Endothelial cell of umbilical vein (primary cell): ENCODE measurements around the gene MAP4K4. TPM values are rescaled to one million over a fixed set of nuclear protein-coding genes. Genes with fewer than 3 reads are reported as not detected.

Experiments
- BruUV-seq: library from RNA; stranded (reverse); fragments of 400-500 nt; replicated peaks from 2 replicates; lab custom pipeline; 2021; lab: Mats Ljungman, UMichigan
- CTCF ChIA-PET: fragments of 300-600, 350-600 bp; sonication (Branson Sonifier 250); formaldehyde crosslinking; loops from one replicate; lab custom pipeline; 2021; ENCODE audit warnings: antibody characterized with exemption, inconsistent platforms; lab: Charles Lee
- POLR2A ChIA-PET: fragments of 300-600, 350-600 bp; sonication (Branson Sonifier 250); formaldehyde crosslinking; loops from one replicate; lab custom pipeline; 2021; ENCODE audit warnings: antibody characterized with exemption, inconsistent platforms; lab: Charles Lee
- DNase-seq: peaks from one replicate; pipeline ENCODE4 v3.0.0-alpha.2; 2011; ENCODE audit warnings: low read depth, low spot score
- FAIRE-seq: peaks from 2 replicates; lab custom pipeline; 2011; peaks lifted over from hg19 to GRCh38; lab: Jason Lieb, UNC
- H2AFZ ChIP-seq: 2 replicates; pipeline ENCODE4 v1.6.0; 2012; ENCODE audit warnings: low read depth, low read length, control low read depth, inconsistent platforms
- H3K27ac ChIP-seq: 2 replicates; pipeline ENCODE4 v1.5.1; 2011; ENCODE audit warnings: low read depth, mild to moderate bottlenecking, control low read depth, low read length, moderate library complexity; ENCODE audit not compliant: insufficient read depth
- H3K27me3 ChIP-seq, 2 experiments: 2 replicates each; pipeline versions ENCODE4 v1.6.0 to v1.6.1; 2011; ENCODE audit warnings: low read length in 2 of 2, mixed read lengths in 1 of 2; ENCODE audit not compliant: control insufficient read depth in 2 of 2, insufficient read depth in 2 of 2
- H3K36me3 ChIP-seq, 2 experiments: 2 replicates in 1 of 2; 3 replicates in 1 of 2; pipeline ENCODE4 v1.5.1; 2011; ENCODE audit warnings: low read length in 2 of 2, mild to moderate bottlenecking in 1 of 2, moderate library complexity in 1 of 2; ENCODE audit not compliant: control insufficient read depth in 2 of 2, insufficient read depth in 2 of 2; ENCODE audit errors: extremely low read depth in 1 of 2
- H3K4me1 ChIP-seq: 3 replicates; pipeline ENCODE4 v1.5.1; 2011; ENCODE audit warnings: mild to moderate bottlenecking, low read length; ENCODE audit not compliant: control insufficient read depth, insufficient read depth; ENCODE audit errors: extremely low read depth
- H3K4me2 ChIP-seq: 2 replicates; pipeline ENCODE4 v1.6.1; 2011; ENCODE audit warnings: low read length, control low read depth, mixed read lengths; ENCODE audit not compliant: insufficient read depth
- H3K4me3 ChIP-seq, 3 experiments: fragments of 200-600 bp in 1 of 3; sonication (generic), shearing (Covaris generic) in 1 of 3; replicated peaks in 1 of 3; 2 replicates each; pipeline ENCODE4 v1.5.1; 2011 to 2016; ENCODE audit warnings: control low read depth in 3 of 3, low read length in 3 of 3, mild to moderate bottlenecking in 2 of 3, inconsistent platforms in 1 of 3, low read depth in 1 of 3, moderate library complexity in 1 of 3; ENCODE audit not compliant: insufficient read depth in 1 of 3
- H3K79me2 ChIP-seq: 2 replicates; pipeline ENCODE4 v1.6.0; 2012; ENCODE audit warnings: low read length, inconsistent platforms; ENCODE audit not compliant: control insufficient read depth, insufficient read depth
- H3K9ac ChIP-seq: replicated peaks from 2 replicates; pipeline ENCODE3; 2011; ENCODE audit warnings: low read length, control low read depth; ENCODE audit not compliant: insufficient read depth; ENCODE audit errors: extremely low read depth
- H3K9me1 ChIP-seq: replicated peaks from 3 replicates; pipeline ENCODE4 v1.6.0; 2011; ENCODE audit warnings: mild to moderate bottlenecking, low read length; ENCODE audit not compliant: control insufficient read depth, insufficient read depth; ENCODE audit errors: extremely low read depth
- H3K9me3 ChIP-seq: replicated peaks from 2 replicates; pipeline ENCODE4 v1.5.1; 2012; ENCODE audit warnings: low read length, inconsistent platforms; ENCODE audit not compliant: control insufficient read depth, insufficient read depth
- H4K20me1 ChIP-seq: replicated peaks from 2 replicates; pipeline ENCODE3; 2011; ENCODE audit warnings: mild to moderate bottlenecking, low read length; ENCODE audit not compliant: control insufficient read depth, insufficient read depth; ENCODE audit errors: extremely low read depth
- EZH2 ChIP-seq: IDR thresholded peaks from 2 replicates; pipeline ENCODE4 v1.6.1; 2012; ENCODE audit warnings: borderline replicate concordance, low read depth, mild to moderate bottlenecking, moderate library complexity, low read length, inconsistent platforms; ENCODE audit not compliant: severe bottlenecking
- FOS ChIP-seq: IDR thresholded peaks from 2 replicates; pipeline ENCODE4 v1.6.1; 2011; ENCODE audit warnings: mild to moderate bottlenecking, low read length, moderate library complexity, borderline replicate concordance; ENCODE audit not compliant: insufficient read depth
- JUN ChIP-seq: IDR thresholded peaks from 2 replicates; pipeline ENCODE4 v1.6.1; 2011; ENCODE audit warnings: borderline replicate concordance, low read depth; ENCODE audit not compliant: insufficient read length, insufficient read depth
- POLR2AphosphoS5 ChIP-seq: IDR thresholded peaks from 2 replicates; pipeline ENCODE4 v1.6.1; 2012; ENCODE audit warnings: low read depth, mild to moderate bottlenecking, control low read depth, low read length, moderate library complexity; ENCODE audit not compliant: insufficient read depth
- dilution Hi-C: fragments of 300-500 bp; cut with MboI; formaldehyde crosslinking; loops from one replicate; pipeline ENCODE4 v1.15.0; 2019; ENCODE audit warnings: low sequenced_read_pairs; ENCODE audit not compliant: extremely low pct_ligation_motif_present
- intact Hi-C: fragments of 100-400 bp; cut with micrococcal nuclease; formaldehyde crosslinking; loops from one replicate; pipeline ENCODE4 v1.10.0; 2022
- polyA plus RNA-seq, 4 experiments: library from polyadenylated mRNA; depleted of rRNA in 3 of 4; stranded (reverse) in 3 of 4; unstranded in 1 of 4; fragments of >200 nt; gene quantifications; 2 replicates each; pipeline versions ENCODE4 v1.2.1 to v1.2.3, GENCODE V29; 2011 to 2012; ENCODE audit warnings: missing spikeins in 1 of 4
- total RNA-seq: library from RNA; stranded (reverse); gene quantifications from 2 replicates; pipeline ENCODE4 v1.2.3, GENCODE V29; 2021
- TF ChIP-seq, protein P1 (sequence below), 2 donors: IDR thresholded peaks; 1 replicate in 1 of 2; 2 replicates in 1 of 2; pipeline ENCODE4 v1.5.1; 2011; ENCODE audit warnings: low read length in 2 of 2, mild to moderate bottlenecking in 2 of 2, moderate library complexity in 2 of 2, control low read depth in 1 of 2, inconsistent platforms in 1 of 2, low read depth in 1 of 2; ENCODE audit not compliant: insufficient read depth in 1 of 2; ENCODE audit errors: extremely low read depth in 1 of 2

The MAP4K4 gene
- total and polyA plus RNA-seq, 2 donors (not counting 3 experiments of a cell fraction or from before 2014, with no cell fraction given): 79.4 to 269 TPM

DNA sequence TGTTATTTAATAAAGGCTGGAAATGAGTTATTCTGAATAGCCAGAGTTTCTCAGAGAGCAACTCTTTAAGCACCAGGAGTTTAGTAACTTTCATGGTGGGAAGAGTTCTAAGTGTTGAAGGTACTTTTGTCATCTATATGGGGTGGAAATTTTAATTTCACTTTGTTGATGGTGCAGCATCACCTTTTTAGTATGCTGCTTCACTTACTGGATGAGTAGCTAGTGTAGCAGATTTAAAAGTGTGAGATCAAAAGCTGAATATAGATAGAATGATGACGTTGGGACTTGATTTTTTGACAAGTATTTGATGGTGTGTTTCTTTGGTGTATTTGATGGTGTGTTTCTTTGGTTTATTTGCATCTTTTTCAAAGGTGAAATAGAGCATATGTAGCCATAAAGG is 47.3 kb downstream of the MAP4K4 start:
- no TSS peak for BruUV-seq
- no peaks in the 10 kb centered on the region for H3K9me3 ChIP-seq
- no peak overlapping the region for H3K4me2 ChIP-seq
- peaks cover 5% of the 10 kb centered on the region for H4K20me1 ChIP-seq
- no peak overlapping the region for H3K9ac ChIP-seq
- H3K27ac ChIP-seq: no peak overlapping the region
- H3K36me3 ChIP-seq: no peaks in the 10 kb centered on the region
- TF ChIP-seq FOS (no peak), EZH2 (no peak), JUN (no peak), POLR2AphosphoS5 (no peak)
- TF ChIP-seq, protein P1, sequence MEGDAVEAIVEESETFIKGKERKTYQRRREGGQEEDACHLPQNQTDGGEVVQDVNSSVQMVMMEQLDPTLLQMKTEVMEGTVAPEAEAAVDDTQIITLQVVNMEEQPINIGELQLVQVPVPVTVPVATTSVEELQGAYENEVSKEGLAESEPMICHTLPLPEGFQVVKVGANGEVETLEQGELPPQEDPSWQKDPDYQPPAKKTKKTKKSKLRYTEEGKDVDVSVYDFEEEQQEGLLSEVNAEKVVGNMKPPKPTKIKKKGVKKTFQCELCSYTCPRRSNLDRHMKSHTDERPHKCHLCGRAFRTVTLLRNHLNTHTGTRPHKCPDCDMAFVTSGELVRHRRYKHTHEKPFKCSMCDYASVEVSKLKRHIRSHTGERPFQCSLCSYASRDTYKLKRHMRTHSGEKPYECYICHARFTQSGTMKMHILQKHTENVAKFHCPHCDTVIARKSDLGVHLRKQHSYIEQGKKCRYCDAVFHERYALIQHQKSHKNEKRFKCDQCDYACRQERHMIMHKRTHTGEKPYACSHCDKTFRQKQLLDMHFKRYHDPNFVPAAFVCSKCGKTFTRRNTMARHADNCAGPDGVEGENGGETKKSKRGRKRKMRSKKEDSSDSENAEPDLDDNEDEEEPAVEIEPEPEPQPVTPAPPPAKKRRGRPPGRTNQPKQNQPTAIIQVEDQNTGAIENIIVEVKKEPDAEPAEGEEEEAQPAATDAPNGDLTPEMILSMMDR (IDR thresholded peaks at IDR 0.05; ENCODE audit: extremely low read depth in 1 of 2, insufficient read depth in 1 of 2, low read depth in 1 of 2, low read length in 2 of 2): no peak
- intact Hi-C loops: loop anchor here (1.0 kb wide), 1 partner anchor 9 kb away; no protein-coding TSS in a partner anchor
- peaks cover 42% of the 10 kb centered on the region for H3K4me1 ChIP-seq
- no peak overlapping the region for H2AFZ ChIP-seq
- CTCF ChIA-PET: interaction anchor here (1.0 to 4.6 kb wide), 9 partner anchors 8 to 326 kb away, joined by 3 to 24 read pairs (median 8); no protein-coding TSS in a partner anchor
- FAIRE-seq (no peak), DNase-seq (no peak)
- POLR2A ChIA-PET: no interaction called here
- dilution Hi-C loops: no loop called here
- H3K79me2 ChIP-seq: peaks cover 82% of the 10 kb centered on the region
- no peaks in the 10 kb centered on the region for H3K9me1 ChIP-seq
- no peak overlapping the region for H3K4me3 ChIP-seq
- H3K27me3 ChIP-seq: no peaks in the 10 kb centered on the region
